GM12878 (cell line): Measurements from ENCODE around the gene WNT8A. TPM values are rescaled to one million over a fixed set of nuclear protein-coding genes. Genes with fewer than 3 reads are reported as not detected.
A peak's percentile ranks its signal among the peaks of the same experiment; 100 is the strongest.

Experiments used
- ATAC-seq: fragments of 200-7000 bp; cut with Tn5 transposase; 3 replicates; pipeline ENCODE4 v1.9.1; 2020; ENCODE audit warnings: mild to moderate bottlenecking, moderate library complexity
- BruUV-seq: library from RNA; stranded (reverse); fragments of 400-500 nt; replicated peaks from 2 replicates; lab custom pipeline; 2021; lab: Mats Ljungman, UMichigan
- CTCF ChIA-PET: fragments of 300-600 bp; sonication (Branson Sonifier 250); formaldehyde crosslinking; extraction: SDS; loops from one replicate; lab custom pipeline; 2021; ENCODE audit warnings: inconsistent platforms; lab: Yijun Ruan, JAX
- POLR2A ChIA-PET: fragments of 350-600 bp; formaldehyde crosslinking; extraction: SDS; loops from one replicate; lab custom pipeline; 2021; ENCODE audit warnings: inconsistent platforms; lab: Charles Lee
- RAD21 ChIA-PET: fragments of 300-600 bp; sonication (Branson Sonifier 250); formaldehyde crosslinking; loops from one replicate; lab custom pipeline; 2023; ENCODE audit warnings: antibody characterized with exemption; ENCODE audit not compliant: unreplicated experiment; lab: Charles Lee
- SMC1A ChIA-PET: fragments of 300-600 bp; sonication (Branson Sonifier 250); formaldehyde crosslinking; loops from one replicate; lab custom pipeline; 2023; ENCODE audit not compliant: unreplicated experiment, uncharacterized antibody; lab: Charles Lee
- DNase-seq: peaks from one replicate; pipeline ENCODE4 v3.0.0-alpha.2; 2011; ENCODE audit warnings: low read depth, low spot score
- FAIRE-seq: peaks from 3 replicates; lab custom pipeline; 2011; peaks lifted over from hg19 to GRCh38; lab: Jason Lieb, UNC
- H2AFZ ChIP-seq: 2 replicates; pipeline ENCODE4 v1.6.0; 2011; ENCODE audit warnings: low read depth, low read length, control low read depth; ENCODE audit not compliant: control insufficient read depth
- H3K27ac ChIP-seq: 2 replicates; pipeline ENCODE4 v1.5.1; 2011; ENCODE audit warnings: control low read depth; ENCODE audit not compliant: control insufficient read depth, insufficient read depth
- H3K27me3 ChIP-seq, 2 experiments: replicated peaks in 1 of 2; 2 replicates each; pipeline versions ENCODE4 v1.6.0 to v1.6.1; 2011; ENCODE audit warnings: low read length in 1 of 2; ENCODE audit not compliant: control insufficient read depth in 2 of 2, insufficient read depth in 2 of 2
- H3K36me3 ChIP-seq, 2 experiments: 2 replicates each; pipeline ENCODE4 v1.5.1; 2011; ENCODE audit warnings: low read length in 1 of 2; ENCODE audit not compliant: control insufficient read depth in 2 of 2, insufficient read depth in 2 of 2
- H3K4me1 ChIP-seq: 2 replicates; pipeline ENCODE4 v1.6.1; 2011; ENCODE audit warnings: mild to moderate bottlenecking, low read length, moderate library complexity, mixed read lengths; ENCODE audit not compliant: control insufficient read depth, insufficient read depth
- H3K4me2 ChIP-seq: 2 replicates; pipeline ENCODE4 v1.6.0; 2011; ENCODE audit warnings: control low read depth; ENCODE audit not compliant: control insufficient read depth, insufficient read depth
- H3K4me3 ChIP-seq: fragments of 200-600 bp; sonication (generic); 2 replicates; pipeline ENCODE4 v1.5.1; 2016
- H3K79me2 ChIP-seq: 2 replicates; pipeline ENCODE4 v1.6.0; 2011; ENCODE audit warnings: low read length; ENCODE audit not compliant: control insufficient read depth, insufficient read depth
- H3K9ac ChIP-seq: 2 replicates; pipeline ENCODE4 v1.8.0; 2011; ENCODE audit warnings: low read length, control low read depth, mixed read lengths; ENCODE audit not compliant: control insufficient read depth, insufficient read depth
- H3K9me3 ChIP-seq: replicated peaks from 3 replicates; pipeline ENCODE4 v1.5.1; 2011; ENCODE audit warnings: mild to moderate bottlenecking, low read length; ENCODE audit not compliant: control insufficient read depth, insufficient read depth
- H4K20me1 ChIP-seq: 2 replicates; pipeline ENCODE4 v1.6.0; 2011; ENCODE audit not compliant: control insufficient read depth, insufficient read depth
- BMI1 ChIP-seq: fragments of 450-650 bp; IDR thresholded peaks from 2 replicates; pipeline ENCODE4 v1.6.1; 2016; ENCODE audit warnings: mild to moderate bottlenecking, moderate library complexity, borderline replicate concordance
- CREM ChIP-seq: IDR thresholded peaks from 2 replicates; pipeline ENCODE4 v1.6.1; 2014; ENCODE audit warnings: antibody characterized with exemption, low read depth
- JUND ChIP-seq: IDR thresholded peaks from 2 replicates; pipeline ENCODE4 v1.6.1; 2012; ENCODE audit warnings: low read depth, mild to moderate bottlenecking, low read length, improper control_type of control experiment, moderate library complexity
- MXI1 ChIP-seq: fragments of 150-350 bp; IDR thresholded peaks from 2 replicates; pipeline ENCODE4 v1.6.1; 2011; ENCODE audit warnings: low read depth, mild to moderate bottlenecking, inconsistent platforms, low read length, improper control_type of control experiment
- SP1 ChIP-seq: IDR thresholded peaks from one replicate; pipeline ENCODE4 v1.6.1; 2011; ENCODE audit warnings: low read depth, low read length
- ZNF274 ChIP-seq: IDR thresholded peaks from one replicate; pipeline ENCODE4 v1.8.0; 2011; ENCODE audit not compliant: insufficient read length, insufficient read depth
- WGBS: methylation state at CpG from one replicate; pipeline ENCODE4 v1.1.6; 2016; ENCODE audit warnings: low lambda C conversion rate; ENCODE audit not compliant: insufficient replicate concordance, insufficient coverage; ENCODE audit errors: missing lambda C conversion rate; 5-methylcytosine and 5-hydroxymethylcytosine counted together
- in situ Hi-C: fragments of 300-500 bp; cut with MboI; formaldehyde crosslinking; loops from 9 replicates; pipeline ENCODE4 v1.14.3; 2018; ENCODE audit warnings: mixed read lengths
- intact Hi-C: fragments of 100-400 bp; cut with micrococcal nuclease; formaldehyde crosslinking; loops from one replicate; pipeline ENCODE4 v1.14.2; 2022; ENCODE audit not compliant: unreplicated experiment
- polyA plus RNA-seq, 11 experiments: library from polyadenylated mRNA; depleted of rRNA in 4 of 11; unstranded in 6 of 11; stranded (reverse) in 5 of 11; fragments of >200 nt; fragmentation: Nextera tagmentation in 4 of 11; fragmentation: Illumina TruSeq in 1 of 11; extraction: Ambion mirVana in 4 of 11; extraction: Trizol in 1 of 11; gene quantifications; 1 replicate in 1 of 11; 2 replicates in 10 of 11; pipeline versions ENCODE4 v1.2.1 to v1.2.3, GENCODE V29; 2011 to 2016; ENCODE audit warnings: inconsistent platforms in 2 of 11, missing spikeins in 2 of 11, low read depth in 1 of 11
- total RNA-seq, 4 experiments: library from RNA; depleted of rRNA in 3 of 4; stranded (reverse); fragments of >200 nt in 3 of 4; fragmentation: Illumina TruSeq in 1 of 4; extraction: Trizol in 1 of 4; gene quantifications; 2 replicates each; pipeline versions ENCODE4 v1.2.1 to v1.2.3, GENCODE V29; 2013 to 2021

WNT8A gene
- total and polyA plus RNA-seq, 10 of the 15 experiments (the other 5 are each of a cell fraction or from before 2014, with no cell fraction given), result not detected

- peak; percentile 96 for ATAC-seq
- RAD21 ChIA-PET, result interaction anchor here (1.2 to 1.4 kb wide), 2 partner anchors 61 to 360 kb away, joined by 3 to 4 read pairs; no protein-coding TSS in a partner anchor
- H4K20me1 ChIP-seq, result no peaks in the 10 kb centered on the region
- CTCF ChIA-PET, result interaction anchor here (1.6 to 1.9 kb wide), 2 partner anchors 62 to 104 kb away, joined by 8 read pairs; no protein-coding TSS in a partner anchor
- peak; percentile 5 for DNase-seq
- H3K9ac ChIP-seq, result no peak within 1 kb of the TSS
- peak within 1 kb of the TSS; percentile 87 for H2AFZ ChIP-seq
- H3K9me3 ChIP-seq, result no peaks in the 10 kb centered on the region
- no peak within 1 kb of the TSS for H3K27ac ChIP-seq
- BruUV-seq, result no TSS peak
- H3K36me3 ChIP-seq, result no peaks in the 10 kb centered on the region
- WGBS, result 15% methylated on average over 25 of the region's 31 CpGs
- no peaks in the 10 kb centered on the region for H3K27me3 ChIP-seq
- intact Hi-C loops, result loop anchor here (10.0 kb wide), 1 partner anchor 514 kb away; no protein-coding TSS in a partner anchor
- in situ Hi-C loops, result loop anchor here (10.0 kb wide), 3 partner anchors 54 to 474 kb away; partner anchors contain the start of gene WNT8A
- H3K4me2 ChIP-seq, result peak within 1 kb of the TSS; percentile 68
- TF ChIP-seq JUND (no peak), SP1 (peak; percentile 21), ZNF274 (no peak), BMI1 (peak; percentile 73; the same call in 1 of the 2 replicates), MXI1 (peak; percentile 56), CREM (peak; percentile 32; the same call in 1 of the 2 replicates)
- H3K4me3 ChIP-seq, result peak within 1 kb of the TSS; percentile 71
- no peak for FAIRE-seq
- SMC1A ChIA-PET, result interaction anchor here (1.3 kb wide), 1 partner anchor 10 kb away, joined by 5 read pairs; no protein-coding TSS in a partner anchor
- no peaks in the 10 kb centered on the region for H3K79me2 ChIP-seq
- POLR2A ChIA-PET, result no interaction called here
- no peaks in the 10 kb centered on the region for H3K4me1 ChIP-seq
Observed at GRCh38 chr5:138138949-138139780, 55.3 kb downstream of the WNT8A start, which contains the start of gene NME5. TSS of gene NME5 (minus strand) at chr5:138139428. CDS start at chr5:138138780, 648 bp downstream.
